ENCODE measurements around the gene DAB2IP.

Gene DAB2IP

GRCh38 chr9:121818016-121818661 lies 166.7 kb downstream of the DAB2IP start:
- no peak for DNase-seq (ENCODE audit: low read depth)

DNA sequence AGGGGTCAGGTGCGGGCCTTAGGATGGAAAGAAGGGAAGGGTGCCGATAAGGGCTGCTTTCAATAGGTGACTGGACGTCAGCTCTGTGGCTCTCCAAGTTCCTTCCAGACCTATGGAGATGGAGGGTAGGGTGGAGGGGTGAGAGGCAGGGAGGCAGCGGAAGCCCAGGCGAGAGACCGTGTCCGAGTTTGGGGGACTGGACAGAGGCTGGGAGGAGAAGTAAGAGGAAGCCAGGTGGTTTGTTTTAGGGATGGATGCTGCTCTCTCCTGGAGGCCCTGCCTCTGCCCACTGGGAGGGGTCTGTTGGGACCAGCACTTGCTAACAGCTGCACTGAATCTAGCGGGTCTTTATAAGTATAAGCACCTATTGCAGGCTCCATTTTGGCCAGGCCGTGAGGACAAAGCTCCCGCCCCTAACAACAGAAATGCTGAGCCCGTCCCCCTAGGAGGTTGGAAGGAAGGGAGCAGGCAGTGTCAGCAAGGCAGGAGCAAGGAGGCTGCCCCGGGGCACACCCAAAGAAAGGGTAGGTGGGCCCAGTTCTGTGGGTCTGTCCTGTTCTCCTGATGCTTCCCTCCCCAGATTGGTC lies 167.5 kb downstream of the DAB2IP start:
- DNase-seq (ENCODE audit: low read depth): no peak

DNA sequence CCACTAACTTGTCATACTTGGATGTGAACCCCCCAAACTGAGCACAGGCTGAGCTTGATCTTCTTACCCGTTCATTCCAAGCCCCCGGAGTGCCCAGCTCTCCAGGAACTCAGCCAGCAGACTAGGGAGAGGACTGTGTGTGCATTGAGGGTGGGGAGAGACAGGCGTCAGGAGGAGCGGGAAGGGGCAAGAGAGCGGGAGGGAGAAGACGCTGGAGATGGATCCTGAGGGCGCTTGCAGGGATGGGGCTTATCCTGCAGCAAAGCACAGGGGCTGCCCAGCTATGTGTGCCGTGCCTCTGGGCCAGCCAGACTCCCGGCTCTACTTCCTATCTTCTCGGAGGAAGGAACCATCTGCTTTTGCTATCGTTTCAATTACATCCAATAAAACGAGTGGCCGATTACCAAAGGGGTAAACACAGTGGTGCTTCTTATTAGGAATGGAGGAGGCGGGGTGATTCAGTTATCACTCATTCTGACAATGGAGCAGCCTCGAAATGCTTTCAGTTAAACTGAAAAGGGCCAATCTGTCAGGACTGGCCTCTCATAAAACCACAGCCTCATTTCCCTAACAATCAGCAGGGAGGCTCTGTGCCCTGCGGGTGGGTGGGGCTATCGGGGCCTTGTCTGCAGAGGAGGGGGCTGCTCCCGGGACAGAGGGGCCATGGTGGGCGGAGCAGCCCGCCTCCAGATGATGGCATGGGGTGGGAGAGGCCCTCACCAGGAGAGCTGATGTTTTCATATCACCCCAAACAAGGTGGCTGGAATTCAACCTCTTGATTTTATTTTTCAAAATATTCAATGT lies 168.2 kb downstream of the DAB2IP start:
- DNase-seq (ENCODE audit: low read depth): no peak

DNA sequence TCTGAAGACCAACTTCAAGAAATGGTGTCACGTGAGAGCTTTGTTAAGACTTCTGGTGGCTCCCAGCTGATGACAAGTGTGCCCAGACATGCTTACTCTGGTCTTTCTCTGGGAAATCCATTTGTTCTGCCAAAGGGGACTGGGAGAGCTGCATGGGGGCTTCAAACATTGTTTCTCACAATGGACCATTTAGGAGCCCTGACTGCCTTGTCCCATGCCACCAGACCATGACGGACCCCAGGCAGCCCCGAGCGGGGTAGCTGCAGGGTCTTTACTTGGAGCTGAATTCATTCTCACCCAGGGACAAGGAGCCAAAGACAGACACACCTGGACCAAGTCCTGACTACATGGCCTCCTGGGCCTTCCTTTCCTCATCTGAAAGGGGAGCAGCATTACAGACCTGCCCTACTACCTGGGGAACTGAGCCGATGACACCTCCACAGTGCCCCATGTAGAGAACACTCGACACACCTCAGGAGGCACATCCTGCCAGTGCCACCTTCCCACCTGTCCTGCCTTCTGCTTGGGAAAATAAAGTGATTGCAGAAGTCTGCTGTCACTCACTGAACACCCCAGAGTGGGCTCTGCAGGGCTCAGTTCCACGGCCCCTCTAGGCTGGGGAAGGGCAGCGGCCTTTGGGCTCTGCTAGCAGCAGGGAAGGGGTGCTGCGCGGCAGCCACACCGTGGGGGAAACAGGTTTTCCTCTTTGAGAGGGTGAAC lies 169.0 kb downstream of the DAB2IP start:
- no peak for DNase-seq (ENCODE audit: low read depth)

DNA sequence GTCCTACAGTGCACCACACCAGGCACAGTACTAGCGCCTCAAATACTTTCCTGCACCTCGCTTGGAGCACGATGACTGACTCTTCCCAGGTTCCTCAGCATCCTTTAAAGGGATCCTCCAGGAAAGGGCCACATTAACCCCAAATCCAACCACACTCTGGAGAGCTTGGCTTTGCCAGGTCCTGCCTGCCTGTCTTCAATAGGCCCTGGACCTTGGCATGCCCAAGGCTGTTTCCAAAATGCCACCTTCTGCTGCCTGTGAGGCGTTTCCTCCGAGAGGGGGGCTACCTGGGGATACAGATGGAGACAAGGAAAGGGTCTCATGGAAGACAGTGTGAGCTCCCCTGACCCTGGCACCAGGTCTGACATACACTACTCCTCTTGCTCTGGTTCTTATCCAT lies 169.9 kb downstream of the DAB2IP start:
- DNase-seq (ENCODE audit: low read depth): no peak

GRCh38 chr9:121822093-121823085 lies 171.0 kb downstream of the DAB2IP start:
- no peak for DNase-seq (ENCODE audit: low read depth)

- DNase-seq (ENCODE audit: low read depth): no peak
Measured at GRCh38 chr9:121823451-121824169, 172.2 kb downstream of the DAB2IP start.

- DNase-seq (ENCODE audit: low read depth): no peak
Measured at GRCh38 chr9:121824651-121825030, 173.2 kb downstream of the DAB2IP start.

- DNase-seq (ENCODE audit: low read depth): no peak
Measured at GRCh38 chr9:121825031-121825691, 173.7 kb downstream of the DAB2IP start.

- no peak for DNase-seq (ENCODE audit: low read depth)
Measured at GRCh38 chr9:121826711-121827110, 175.3 kb downstream of the DAB2IP start.

DNA sequence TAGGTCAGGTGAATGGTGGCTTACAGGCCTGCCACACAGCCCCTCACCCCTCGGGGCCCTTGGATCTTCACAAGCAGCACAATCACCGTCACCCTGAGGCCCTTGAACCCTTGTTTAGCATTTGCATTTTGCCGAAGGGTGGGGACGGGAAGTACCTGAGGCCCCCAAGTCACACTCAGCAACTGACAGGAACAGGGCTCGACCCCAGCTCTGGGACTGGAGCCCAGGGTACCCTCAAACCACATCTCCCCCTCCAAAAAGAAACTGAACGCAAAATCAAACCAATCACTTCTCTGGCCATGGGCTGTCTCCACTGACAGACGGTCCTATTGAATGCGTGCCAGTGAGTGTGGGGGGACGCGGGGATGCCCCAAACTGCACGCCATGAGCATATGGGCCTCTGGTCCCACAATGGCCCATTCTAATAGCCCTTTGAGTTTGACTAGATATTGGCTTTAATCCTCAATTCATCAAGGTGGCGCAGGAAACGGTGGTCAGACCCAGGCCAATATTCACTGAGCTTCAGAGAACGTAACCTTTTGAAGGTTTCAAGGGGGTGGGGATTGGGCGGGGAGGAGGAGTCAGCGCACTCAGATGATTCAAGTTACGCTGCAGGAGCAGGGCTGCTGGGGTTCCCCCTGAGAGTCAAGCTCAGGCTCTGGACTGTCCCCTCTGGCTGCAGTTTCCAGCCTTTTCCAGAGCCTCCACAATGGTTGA lies 176.0 kb downstream of the DAB2IP start:
- DNase-seq (ENCODE audit: low read depth): no peak

GRCh38 chr9:121830441-121831140 lies 179.2 kb downstream of the DAB2IP start:
- DNase-seq (ENCODE audit: low read depth): no peak

DNA sequence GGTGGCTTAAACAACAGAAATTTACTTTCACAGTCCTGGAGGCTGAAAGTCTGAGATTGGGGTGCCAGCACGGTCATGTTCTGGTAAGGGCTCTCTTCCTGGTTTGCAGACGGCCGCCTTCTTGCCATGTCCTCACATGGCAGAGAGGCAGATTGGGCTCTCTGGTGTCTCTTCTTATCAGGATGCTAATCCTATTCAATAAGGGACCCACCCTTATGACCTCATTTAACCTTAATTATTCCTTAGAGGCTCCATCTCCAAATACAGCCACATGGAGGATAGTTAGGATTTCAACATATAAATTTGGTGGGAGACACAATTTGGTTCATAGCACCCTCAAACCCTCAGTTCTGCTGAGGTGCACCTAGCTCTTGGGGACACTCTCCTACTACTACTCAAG lies 180.4 kb downstream of the DAB2IP start:
- no peak for DNase-seq (ENCODE audit: low read depth)

DNA sequence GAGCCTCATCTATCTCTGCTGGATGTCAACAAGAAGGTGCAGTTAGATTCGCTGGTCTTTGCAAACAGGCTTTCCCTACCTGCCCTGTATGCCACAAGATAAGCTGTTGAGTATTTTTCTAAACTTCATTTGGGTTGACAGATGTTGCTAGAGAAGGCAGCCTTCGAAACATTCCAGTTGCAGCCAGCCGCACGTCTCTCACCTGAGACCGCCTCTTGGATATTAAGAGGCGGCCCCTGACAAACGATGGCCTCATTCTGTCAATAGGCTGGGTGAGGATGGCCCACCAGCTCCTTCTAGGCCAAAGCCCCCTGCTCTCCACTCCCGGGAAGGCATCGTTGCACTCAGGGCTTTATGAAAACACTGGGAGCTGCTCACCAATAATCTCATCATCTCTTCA lies 181.6 kb downstream of the DAB2IP start:
- no peak for DNase-seq (ENCODE audit: low read depth)

All from stimulated activated CD8-positive, alpha-beta memory T cell treated with anti-CD3 and anti-CD28 coated beads, Interleukin-15, amount 100 ng/mL, for 24 hours (primary cell).